HuH-7 (cell line): ENCODE measurements around the gene ACOT11.

Experiments used
- DNase-seq: peaks from one replicate; pipeline ENCODE4 v3.0.0; 2011; ENCODE audit warnings: low spot score

The ACOT11 gene

GRCh38 chr1:54585181-54586066, 37.4 kb downstream of the ACOT11 start:
- DNase-seq: no peak

GRCh38 chr1:54588377-54588776, 40.3 kb downstream of the ACOT11 start:
- DNase-seq: no peak

- no peak for DNase-seq
These were observed 43.2 kb downstream of the ACOT11 start for GRCh38 chr1:54591127-54591756.

GRCh38 chr1:54593571-54594160, 45.6 kb downstream of the ACOT11 start:
- no peak for DNase-seq

- no peak for DNase-seq
These were observed 46.4 kb downstream of the ACOT11 start for GRCh38 chr1:54594463-54594862.

- no peak for DNase-seq
These were observed 48.0 kb downstream of the ACOT11 start for GRCh38 chr1:54595956-54596498.

- DNase-seq: no peak
These were observed 48.7 kb downstream of the ACOT11 start for GRCh38 chr1:54596756-54597155.

- DNase-seq: no peak
These were observed 49.5 kb downstream of the ACOT11 start for GRCh38 chr1:54597455-54598030.

GRCh38 chr1:54599211-54599823, 51.3 kb downstream of the ACOT11 start:
- DNase-seq: no peak

- no peak for DNase-seq
These were observed 53.1 kb downstream of the ACOT11 start for GRCh38 chr1:54600947-54601721.

- DNase-seq: no peak
These were observed 53.7 kb downstream of the ACOT11 start for GRCh38 chr1:54601730-54602129.

GRCh38 chr1:54602554-54602953, 54.5 kb downstream of the ACOT11 start:
- DNase-seq: no peak

GRCh38 chr1:54603241-54603640, 55.2 kb downstream of the ACOT11 start:
- no peak for DNase-seq

- no peak for DNase-seq
These were observed 56.0 kb downstream of the ACOT11 start for GRCh38 chr1:54604051-54604450.

GRCh38 chr1:54604572-54605370, 56.7 kb downstream of the ACOT11 start:
- DNase-seq: no peak

- DNase-seq: no peak
These were observed 58.3 kb downstream of the ACOT11 start for GRCh38 chr1:54606096-54606989.

GRCh38 chr1:54606990-54607325, 58.9 kb downstream of the ACOT11 start:
- no peak for DNase-seq

GRCh38 chr1:54607821-54608565, 60.0 kb downstream of the ACOT11 start:
- no peak for DNase-seq
